Hepatocyte (in vitro differentiated cells): ENCODE results near the gene RPL13A. TPM values are rescaled to one million over a fixed set of nuclear protein-coding genes. Genes with fewer than 3 reads are reported as not detected.
A peak's percentile ranks its signal among the peaks of the same experiment; 100 is the strongest.

ENCODE experiments used
- DNase-seq: peaks from one replicate; pipeline ENCODE4 v3.0.0-alpha.2; 2016; ENCODE audit warnings: low spot score
- H2AFZ ChIP-seq: fragments of 200-600 bp; sonication (generic); 2 replicates; pipeline ENCODE4 v1.6.0; 2016; ENCODE audit warnings: antibody characterized with exemption, mild to moderate bottlenecking
- H3K27ac ChIP-seq: fragments of 200-600 bp; sonication (generic); 2 replicates; pipeline ENCODE4 v1.5.1; 2016; ENCODE audit warnings: mild to moderate bottlenecking
- H3K27me3 ChIP-seq: fragments of 200-600 bp; sonication (generic); 2 replicates; pipeline ENCODE4 v1.6.1; 2016
- H3K36me3 ChIP-seq: fragments of 200-600 bp; sonication (generic); replicated peaks from 2 replicates; pipeline ENCODE4 v1.5.1; 2016; ENCODE audit warnings: low read depth; ENCODE audit not compliant: insufficient read depth
- H3K4me1 ChIP-seq: fragments of 200-600 bp; sonication (generic); 2 replicates; pipeline ENCODE4 v1.5.1; 2016; ENCODE audit warnings: mild to moderate bottlenecking, moderate library complexity; ENCODE audit not compliant: insufficient read depth
- H3K4me2 ChIP-seq: fragments of 200-600 bp; sonication (generic); 2 replicates; pipeline ENCODE4 v1.6.0; 2016
- H3K4me3 ChIP-seq: fragments of 200-600 bp; sonication (generic); 2 replicates; pipeline ENCODE4 v1.5.1; 2016; ENCODE audit warnings: mild to moderate bottlenecking
- H3K79me2 ChIP-seq: fragments of 200-600 bp; sonication (generic); 2 replicates; pipeline ENCODE4 v1.6.0; 2017; ENCODE audit warnings: mild to moderate bottlenecking
- H3K9me2 ChIP-seq: fragments of 200-600 bp; sonication (generic); replicated peaks from 2 replicates; pipeline ENCODE4 v1.6.0; 2017; ENCODE audit warnings: mild to moderate bottlenecking; ENCODE audit not compliant: insufficient read depth
- H3K9me3 ChIP-seq: fragments of 200-600 bp; sonication (generic); 2 replicates; pipeline ENCODE4 v1.5.1; 2016; ENCODE audit warnings: low read depth, mild to moderate bottlenecking
- H4K20me1 ChIP-seq: fragments of 200-600 bp; sonication (generic); 2 replicates; pipeline ENCODE4 v1.6.0; 2016; ENCODE audit warnings: mild to moderate bottlenecking; ENCODE audit not compliant: insufficient read depth, poor library complexity, severe bottlenecking
- EZH2 ChIP-seq: fragments of 200-600 bp; sonication (generic); IDR thresholded peaks from 2 replicates; pipeline ENCODE4 v1.6.1; 2016; ENCODE audit warnings: antibody characterized with exemption, mild to moderate bottlenecking, borderline replicate concordance
- EZH2phosphoT487 ChIP-seq: fragments of 200-600 bp; sonication (generic); IDR thresholded peaks from one replicate; pipeline ENCODE4 v1.6.1; 2018; ENCODE audit warnings: antibody characterized with exemption, mild to moderate bottlenecking, low read depth, moderate library complexity; ENCODE audit not compliant: unreplicated experiment, severe bottlenecking
- WGBS: methylation state at CpG from one replicate; pipeline ENCODE4 v1.1.6; 2016; ENCODE audit warnings: low lambda C conversion rate; ENCODE audit errors: missing lambda C conversion rate; 5-methylcytosine and 5-hydroxymethylcytosine counted together
- polyA plus RNA-seq: library from polyadenylated mRNA; unstranded; fragments of >200 nt; fragmentation: Nextera tagmentation; extraction: Ambion mirVana; gene quantifications from 2 replicates; pipeline ENCODE4 v1.2.1, GENCODE V29; 2016
- total RNA-seq: library from RNA; depleted of rRNA; stranded (reverse); fragments of >200 nt; gene quantifications from 2 replicates; pipeline ENCODE4 v1.2.3, GENCODE V29; 2014
- TF ChIP-seq, protein P1 (sequence below): fragments of 200-600 bp; sonication (generic); IDR thresholded peaks from 2 replicates; pipeline ENCODE4 v1.5.1; 2016; ENCODE audit warnings: antibody characterized with exemption, mild to moderate bottlenecking; ENCODE audit not compliant: poor library complexity

RPL13A gene
- total and polyA plus RNA-seq, 2 experiments from 2014 or later, result 904 to 1,997 TPM

DNA sequence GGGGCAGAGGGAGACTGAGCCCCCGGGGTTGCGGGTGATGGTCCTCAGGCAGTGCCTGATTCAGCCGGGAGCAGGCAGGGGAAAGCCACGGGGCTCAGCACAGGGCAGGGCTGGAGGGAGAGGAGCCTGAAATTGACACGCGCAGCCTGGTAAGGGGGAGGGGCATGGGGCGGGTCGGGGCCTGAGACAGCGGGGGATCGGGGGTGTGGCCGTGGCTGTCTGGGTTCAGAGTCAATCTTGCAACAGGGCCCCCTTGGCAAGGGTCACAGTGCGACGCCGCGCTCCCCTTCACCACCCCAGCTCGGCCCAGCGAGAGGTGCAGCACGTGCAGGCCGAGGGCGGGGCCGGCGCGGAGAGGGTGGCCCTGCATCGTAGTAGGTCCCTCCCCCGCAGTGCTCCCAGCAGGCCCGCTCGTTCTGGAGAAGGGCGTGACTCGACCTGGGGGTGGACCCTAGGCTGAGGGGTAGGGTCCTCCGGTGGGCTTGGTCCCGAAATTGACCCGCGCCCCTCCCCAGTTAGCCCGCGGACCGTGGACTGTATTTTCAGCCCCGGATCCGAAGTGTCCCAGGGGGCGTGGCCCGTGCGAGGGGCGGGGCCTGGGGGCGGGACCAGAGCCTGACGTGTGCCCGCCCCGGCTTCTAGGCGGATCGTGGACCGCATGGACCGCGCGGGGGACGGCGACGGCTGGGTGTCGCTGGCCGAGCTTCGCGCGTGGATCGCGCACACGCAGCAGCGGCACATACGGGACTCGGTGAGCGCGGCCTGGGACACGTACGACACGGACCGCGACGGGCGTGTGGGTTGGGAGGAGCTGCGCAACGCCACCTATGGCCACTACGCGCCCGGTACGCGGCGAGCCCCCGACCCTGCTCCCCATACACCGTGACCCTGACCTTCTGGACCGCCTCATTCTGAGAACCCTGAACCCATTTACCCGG is 46.4 kb downstream of the RPL13A start:
- peak overlapping the region; percentile 89 for H3K4me2 ChIP-seq
- no peaks in the 10 kb centered on the region for H3K36me3 ChIP-seq
- no peaks in the 10 kb centered on the region for H3K27me3 ChIP-seq
- 16% methylated on average over 43 of the region's 87 CpGs for WGBS
- peak; percentile 88 for DNase-seq
- no peaks in the 10 kb centered on the region for H4K20me1 ChIP-seq
- H3K4me1 ChIP-seq, result peaks cover 10% of the 10 kb centered on the region
- H3K79me2 ChIP-seq, result no peaks in the 10 kb centered on the region
- no peaks in the 10 kb centered on the region for H3K9me3 ChIP-seq
- H3K4me3 ChIP-seq, result peak overlapping the region; percentile 43
- TF ChIP-seq, protein P1, sequence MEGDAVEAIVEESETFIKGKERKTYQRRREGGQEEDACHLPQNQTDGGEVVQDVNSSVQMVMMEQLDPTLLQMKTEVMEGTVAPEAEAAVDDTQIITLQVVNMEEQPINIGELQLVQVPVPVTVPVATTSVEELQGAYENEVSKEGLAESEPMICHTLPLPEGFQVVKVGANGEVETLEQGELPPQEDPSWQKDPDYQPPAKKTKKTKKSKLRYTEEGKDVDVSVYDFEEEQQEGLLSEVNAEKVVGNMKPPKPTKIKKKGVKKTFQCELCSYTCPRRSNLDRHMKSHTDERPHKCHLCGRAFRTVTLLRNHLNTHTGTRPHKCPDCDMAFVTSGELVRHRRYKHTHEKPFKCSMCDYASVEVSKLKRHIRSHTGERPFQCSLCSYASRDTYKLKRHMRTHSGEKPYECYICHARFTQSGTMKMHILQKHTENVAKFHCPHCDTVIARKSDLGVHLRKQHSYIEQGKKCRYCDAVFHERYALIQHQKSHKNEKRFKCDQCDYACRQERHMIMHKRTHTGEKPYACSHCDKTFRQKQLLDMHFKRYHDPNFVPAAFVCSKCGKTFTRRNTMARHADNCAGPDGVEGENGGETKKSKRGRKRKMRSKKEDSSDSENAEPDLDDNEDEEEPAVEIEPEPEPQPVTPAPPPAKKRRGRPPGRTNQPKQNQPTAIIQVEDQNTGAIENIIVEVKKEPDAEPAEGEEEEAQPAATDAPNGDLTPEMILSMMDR, result no peak
- no peak for TF ChIP-seq EZH2
- no peak for TF ChIP-seq EZH2phosphoT487
- peak overlapping the region; percentile 75 for H3K27ac ChIP-seq
- peak overlapping the region; percentile 32 for H2AFZ ChIP-seq
- no peaks in the 10 kb centered on the region for H3K9me2 ChIP-seq

DNA sequence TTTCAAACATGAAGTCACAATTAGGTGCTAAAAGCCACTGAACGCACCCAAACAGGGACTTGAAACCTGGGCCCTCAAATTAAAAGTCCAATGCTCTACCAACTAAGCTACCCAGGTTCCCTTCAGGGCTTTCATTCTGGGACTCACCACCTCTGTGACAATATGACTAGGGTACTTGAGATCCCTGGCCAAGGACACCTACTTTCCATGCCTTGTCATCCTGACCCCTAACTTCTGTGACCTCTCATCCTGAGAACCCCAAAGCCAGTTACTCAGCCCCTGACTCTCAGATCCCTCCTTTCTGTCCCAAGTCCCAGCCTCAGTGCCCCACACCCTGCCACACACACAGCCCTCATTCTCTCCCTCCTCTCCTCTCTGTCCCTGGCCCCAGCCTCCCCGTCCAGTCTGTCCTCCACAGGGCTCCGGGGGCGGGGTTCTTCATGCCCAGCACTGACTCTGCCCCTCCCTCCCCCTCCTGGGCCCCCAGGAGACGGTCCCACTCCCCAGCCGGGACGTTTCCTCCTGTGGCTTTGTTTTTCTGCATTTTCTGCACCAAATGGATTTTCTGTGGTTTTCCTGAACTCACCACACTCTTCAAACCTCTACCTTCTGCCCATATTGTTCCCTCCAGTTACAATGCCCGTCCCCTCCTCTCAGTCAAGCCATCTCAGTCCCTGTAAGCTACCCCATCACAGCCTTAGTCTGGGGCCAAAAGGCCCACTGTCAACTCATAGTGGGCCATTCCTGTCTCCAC is 47.4 kb downstream of the RPL13A start:
- 83% methylated on average over 6 of the region's 8 CpGs for WGBS
- no peaks in the 10 kb centered on the region for H3K36me3 ChIP-seq
- no peaks in the 10 kb centered on the region for H3K27me3 ChIP-seq
- no peaks in the 10 kb centered on the region for H3K9me3 ChIP-seq
- no peaks in the 10 kb centered on the region for H3K79me2 ChIP-seq
- no peak overlapping the region for H2AFZ ChIP-seq
- H3K4me2 ChIP-seq, result peak overlapping the region; percentile 89
- no peak overlapping the region for H3K27ac ChIP-seq
- H4K20me1 ChIP-seq, result no peaks in the 10 kb centered on the region
- peaks cover 10% of the 10 kb centered on the region for H3K4me1 ChIP-seq
- TF ChIP-seq EZH2phosphoT487, result no peak
- TF ChIP-seq, protein P1, result no peak
- TF ChIP-seq EZH2, result no peak
- no peaks in the 10 kb centered on the region for H3K9me2 ChIP-seq
- DNase-seq, result no peak
- H3K4me3 ChIP-seq, result no peak overlapping the region

DNA sequence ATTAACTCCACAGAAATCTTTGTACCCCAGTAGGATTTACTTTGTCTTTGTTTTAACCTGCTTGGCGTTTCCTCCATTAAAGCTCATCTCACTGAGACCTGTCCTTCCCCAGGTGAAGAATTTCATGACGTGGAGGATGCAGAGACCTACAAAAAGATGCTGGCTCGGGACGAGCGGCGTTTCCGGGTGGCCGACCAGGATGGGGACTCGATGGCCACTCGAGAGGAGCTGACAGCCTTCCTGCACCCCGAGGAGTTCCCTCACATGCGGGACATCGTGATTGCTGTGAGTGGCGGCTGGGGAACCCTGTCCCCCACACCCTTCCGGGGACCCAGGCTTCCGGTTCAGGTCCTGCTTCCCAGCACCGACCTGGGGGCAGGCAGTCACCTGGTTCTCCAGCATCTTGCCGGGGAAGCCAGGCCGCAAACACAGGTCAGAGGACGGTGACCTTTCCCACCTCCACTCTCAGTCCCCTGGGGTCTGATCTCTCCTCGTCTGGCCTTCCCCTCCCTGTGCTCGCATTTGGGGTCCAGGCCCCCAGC is 49.6 kb downstream of the RPL13A start:
- H3K4me2 ChIP-seq, result no peak overlapping the region
- no peak for DNase-seq
- no peak overlapping the region for H3K4me3 ChIP-seq
- H3K27ac ChIP-seq, result no peak overlapping the region
- no peak overlapping the region for H2AFZ ChIP-seq
- no peaks in the 10 kb centered on the region for H3K27me3 ChIP-seq
- H3K9me2 ChIP-seq, result no peaks in the 10 kb centered on the region
- no peaks in the 10 kb centered on the region for H4K20me1 ChIP-seq
- no peaks in the 10 kb centered on the region for H3K9me3 ChIP-seq
- 92% methylated on average over 20 of the region's 22 CpGs for WGBS
- H3K36me3 ChIP-seq, result no peaks in the 10 kb centered on the region
- TF ChIP-seq, protein P1, result no peak
- peaks cover 10% of the 10 kb centered on the region for H3K4me1 ChIP-seq
- H3K79me2 ChIP-seq, result no peaks in the 10 kb centered on the region
